SJSA1 (cell line): ENCODE data around the gene MCUB. TPM values are rescaled to one million over a fixed set of nuclear protein-coding genes. Genes with fewer than 3 reads are reported as not detected.
"Not testable (repeated sequence)": the region's sequence is repeated elsewhere in the genome, so short reads cannot be mapped to it uniquely, and the experiment has no call there.

Experiments
- DNase-seq, 2 experiments: peaks; one replicate each; pipeline ENCODE4 v3.0.0-alpha.2; 2015 to 2020; ENCODE audit warnings: low spot score in 2 of 2, low read depth in 1 of 2
- H3K27ac ChIP-seq: fragments of 250-450 bp; sonication (Bioruptor Pico); 2 replicates; pipeline ENCODE4 v1.5.1; 2020; ENCODE audit warnings: mild to moderate bottlenecking, moderate library complexity
- H3K27me3 ChIP-seq: fragments of 250-450 bp; sonication (Bioruptor Pico); replicated peaks from 2 replicates; pipeline ENCODE4 v1.5.1; 2020; ENCODE audit warnings: mild to moderate bottlenecking, moderate library complexity
- H3K36me3 ChIP-seq: fragments of 250-450 bp; sonication (Bioruptor Pico); 2 replicates; pipeline ENCODE4 v1.5.1; 2020; ENCODE audit warnings: mild to moderate bottlenecking
- H3K4me1 ChIP-seq: fragments of 250-450 bp; sonication (Bioruptor Pico); replicated peaks from 2 replicates; pipeline ENCODE4 v1.6.1; 2021; ENCODE audit warnings: mild to moderate bottlenecking
- H3K4me3 ChIP-seq: fragments of 250-450 bp; sonication (Bioruptor Pico); 2 replicates; pipeline ENCODE4 v1.5.1; 2020; ENCODE audit warnings: mild to moderate bottlenecking
- H3K9me3 ChIP-seq: fragments of 250-450 bp; sonication (Bioruptor Pico); replicated peaks from 2 replicates; pipeline ENCODE4 v1.5.1; 2020; ENCODE audit warnings: mild to moderate bottlenecking
- total RNA-seq: library from RNA; depleted of rRNA; stranded (reverse); fragments of >200 nt; shearing (Covaris generic); gene quantifications from 2 replicates; pipeline ENCODE4 v1.2.3, GENCODE V29; 2014

Gene MCUB
- total RNA-seq, 1 experiment from 2014 or later = 46.5 TPM

- 0 out of 2 replicates have a peak, but pooled peaks cover 2% of the 10 kb centered on the region for H3K9me3 ChIP-seq
- H3K4me1 ChIP-seq = no peaks in the 10 kb centered on the region
- no peak overlapping the region for H3K27ac ChIP-seq
- H3K36me3 ChIP-seq = no peaks in the 10 kb centered on the region
- H3K4me3 ChIP-seq = no peak overlapping the region
- no peak for DNase-seq
- H3K27me3 ChIP-seq = no peaks in the 10 kb centered on the region
Observed at GRCh38 chr4:109662116-109662515, 102.1 kb downstream of the MCUB start.

DNA sequence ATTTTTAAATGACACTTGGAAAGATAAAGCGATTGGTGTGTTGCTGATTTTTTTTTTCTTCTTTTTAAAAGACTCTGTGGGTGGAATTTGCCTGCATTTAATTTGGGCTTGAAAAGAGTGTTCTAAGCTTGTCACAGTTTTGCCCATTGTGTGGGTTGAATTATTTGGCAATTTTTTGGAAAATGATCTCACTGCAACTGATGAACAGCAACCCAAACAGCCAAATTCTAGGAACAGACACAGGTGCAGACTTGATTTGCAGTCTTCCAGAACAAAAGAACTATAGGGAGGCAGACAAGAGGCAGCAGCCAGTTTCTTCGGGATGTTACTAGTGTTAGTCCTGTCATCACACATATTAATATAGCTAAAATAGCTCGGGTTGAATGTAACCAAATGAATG, 102.7 kb downstream of the MCUB start:
- Histone ChIP-seq H3K4me3 (no peak overlapping the region), H3K4me1 (no peaks in the 10 kb centered on the region), H3K27me3 (no peaks in the 10 kb centered on the region), H3K9me3 (0 out of 2 replicates have a peak, but pooled peaks cover 2% of the 10 kb centered on the region), H3K36me3 (no peaks in the 10 kb centered on the region), H3K27ac (no peak overlapping the region)
- DNase-seq = no peak

DNA sequence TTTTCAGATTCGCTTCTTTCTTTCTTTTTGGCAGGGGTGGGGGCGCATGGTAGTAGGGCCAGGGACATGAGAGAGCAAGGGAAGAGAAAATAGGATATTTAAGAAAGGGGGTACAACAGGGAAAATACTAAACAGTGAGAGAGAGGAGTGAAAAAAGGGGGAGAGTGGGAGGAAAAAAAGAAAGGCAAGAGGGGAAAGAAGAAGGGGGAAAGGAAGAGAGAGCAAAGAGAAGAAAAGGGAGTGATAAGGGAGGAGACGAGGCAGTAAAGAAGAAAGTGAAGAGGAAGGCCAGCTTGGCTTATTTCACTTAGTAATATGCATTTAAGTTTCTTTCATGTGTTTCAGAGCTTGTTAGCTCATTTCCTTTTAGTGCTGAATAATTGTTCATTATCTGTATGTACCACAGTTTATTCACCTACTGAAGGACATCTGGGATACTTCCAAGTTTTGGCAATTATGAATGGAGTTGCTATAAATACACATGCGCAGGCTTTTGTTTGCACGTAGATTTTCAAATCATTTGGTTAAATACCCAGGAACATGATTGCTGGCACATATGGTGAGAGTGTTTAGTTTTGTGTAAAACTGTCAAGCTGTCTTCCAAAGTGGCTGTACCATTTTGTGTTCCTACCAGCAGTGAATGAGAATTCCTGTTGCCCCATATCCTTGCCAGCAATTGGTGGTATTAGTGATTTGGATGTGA, 105.9 kb downstream of the MCUB start:
- Histone ChIP-seq H3K9me3 (0 out of 2 replicates have a peak, but pooled peaks cover 2% of the 10 kb centered on the region), H3K27ac (no peak overlapping the region), H3K36me3 (no peaks in the 10 kb centered on the region), H3K4me3 (no peak overlapping the region), H3K27me3 (no peaks in the 10 kb centered on the region), H3K4me1 (no peaks in the 10 kb centered on the region)
- DNase-seq = no peak

DNA sequence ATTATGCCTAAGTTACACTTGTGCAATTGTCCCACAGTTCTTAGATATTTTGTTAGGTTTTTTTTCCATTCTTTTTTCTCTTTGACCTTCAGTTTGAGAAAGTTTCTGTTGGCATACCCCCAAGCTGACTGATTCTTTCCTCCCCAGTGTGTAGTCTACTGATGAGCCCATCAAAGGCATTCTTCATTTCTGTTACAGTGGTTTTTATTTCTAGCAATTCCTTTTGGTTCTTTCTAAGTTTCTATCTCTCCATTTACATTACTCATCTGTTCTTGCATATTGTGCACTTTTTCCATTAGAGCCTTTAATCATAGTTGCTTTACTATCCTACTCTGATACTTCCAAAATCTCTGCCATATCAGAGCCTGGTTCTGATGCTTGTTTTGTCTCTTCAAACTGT, 111.3 kb downstream of the MCUB start:
- DNase-seq = no peak
- Histone ChIP-seq H3K4me3 (no peak overlapping the region), H3K36me3 (no peaks in the 10 kb centered on the region), H3K9me3 (no peaks in the 10 kb centered on the region), H3K27me3 (no peaks in the 10 kb centered on the region), H3K27ac (no peak overlapping the region), H3K4me1 (no peaks in the 10 kb centered on the region)

GRCh38 chr4:109672169-109672930, 112.3 kb downstream of the MCUB start:
- Histone ChIP-seq H3K4me3 (no peak overlapping the region), H3K9me3 (no peaks in the 10 kb centered on the region), H3K36me3 (no peaks in the 10 kb centered on the region), H3K4me1 (no peaks in the 10 kb centered on the region), H3K27ac (no peak overlapping the region), H3K27me3 (no peaks in the 10 kb centered on the region)
- no peak for DNase-seq

GRCh38 chr4:109673303-109673702, 113.3 kb downstream of the MCUB start:
- H3K36me3 ChIP-seq = no peaks in the 10 kb centered on the region
- no peak overlapping the region for H3K4me3 ChIP-seq
- no peak for DNase-seq
- H3K27me3 ChIP-seq = no peaks in the 10 kb centered on the region
- no peak overlapping the region for H3K27ac ChIP-seq
- no peaks in the 10 kb centered on the region for H3K4me1 ChIP-seq
- no peaks in the 10 kb centered on the region for H3K9me3 ChIP-seq

- Histone ChIP-seq H3K9me3 (no peaks in the 10 kb centered on the region), H3K36me3 (no peaks in the 10 kb centered on the region), H3K27ac (no peak overlapping the region), H3K4me3 (no peak overlapping the region), H3K4me1 (no peaks in the 10 kb centered on the region), H3K27me3 (no peaks in the 10 kb centered on the region)
- no peak for DNase-seq
Observed at GRCh38 chr4:109675181-109675580, 115.1 kb downstream of the MCUB start.

DNA sequence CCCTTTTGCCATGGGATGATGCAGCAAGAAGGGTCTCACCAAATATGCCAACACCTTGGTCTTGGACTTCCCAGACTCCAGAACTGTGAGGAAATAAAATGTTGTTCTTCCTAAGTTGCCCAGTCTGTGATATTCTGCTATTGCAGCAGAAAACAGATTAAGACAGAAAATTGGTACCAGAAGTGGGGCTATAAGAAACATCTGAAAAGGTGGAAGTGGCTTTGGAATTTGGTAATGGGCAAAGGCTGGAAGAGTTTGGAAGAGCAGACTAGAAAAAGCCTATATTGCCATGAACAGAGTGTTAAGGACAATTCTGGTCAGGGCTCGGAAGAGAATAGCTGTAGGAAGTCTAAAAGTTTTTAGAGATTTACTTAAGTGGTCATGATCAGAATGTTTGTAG, 115.8 kb downstream of the MCUB start:
- H3K27ac ChIP-seq = no peak overlapping the region
- H3K36me3 ChIP-seq = no peaks in the 10 kb centered on the region
- DNase-seq = no peak
- no peaks in the 10 kb centered on the region for H3K4me1 ChIP-seq
- H3K9me3 ChIP-seq = no peaks in the 10 kb centered on the region
- no peak overlapping the region for H3K4me3 ChIP-seq
- H3K27me3 ChIP-seq = no peaks in the 10 kb centered on the region

DNA sequence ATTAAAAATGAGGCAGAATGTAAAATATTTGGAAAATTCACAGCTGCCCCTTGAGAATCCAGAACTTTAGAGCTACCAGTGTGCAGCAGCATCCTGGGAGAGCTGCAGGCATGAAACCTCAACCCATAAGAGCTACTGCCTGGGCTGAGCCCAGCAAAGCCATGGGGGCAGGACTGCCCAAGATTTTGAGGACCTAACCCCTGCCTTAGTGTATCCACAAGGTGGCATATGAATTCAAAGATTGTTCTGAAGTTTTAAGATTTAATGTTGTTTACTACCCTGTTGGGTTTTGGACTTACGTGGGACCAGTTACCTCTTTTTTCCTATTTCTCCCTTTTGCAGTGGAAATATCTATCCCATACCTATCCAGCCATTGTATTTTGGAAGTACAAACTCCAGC, 116.8 kb downstream of the MCUB start:
- Histone ChIP-seq H3K36me3 (no peaks in the 10 kb centered on the region), H3K27ac (no peak overlapping the region), H3K4me3 (no peak overlapping the region), H3K4me1 (no peaks in the 10 kb centered on the region), H3K27me3 (no peaks in the 10 kb centered on the region), H3K9me3 (no peaks in the 10 kb centered on the region)
- DNase-seq = no peak

DNA sequence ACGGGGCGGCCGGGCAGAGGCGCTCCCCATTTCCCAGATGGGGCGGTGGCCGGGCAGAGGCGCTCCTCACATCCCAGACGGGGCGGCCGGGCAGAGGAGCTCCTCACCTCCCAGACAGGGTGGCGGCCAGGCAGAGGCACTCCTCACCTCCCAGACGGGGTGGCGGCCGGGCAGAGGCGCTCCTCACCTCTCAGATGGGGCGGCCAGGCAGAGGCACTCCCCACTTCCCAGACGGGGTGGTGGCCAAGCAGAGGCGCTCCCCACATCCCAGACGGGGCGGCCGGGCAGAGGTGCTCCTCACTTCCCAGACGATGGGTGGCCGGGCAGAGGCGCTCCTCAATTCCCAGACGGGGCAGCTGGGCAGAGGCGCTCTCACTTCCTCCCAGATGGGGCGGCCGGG, 118.4 kb downstream of the MCUB start:
- H3K27me3 ChIP-seq, H3K4me3 ChIP-seq, DNase-seq: not testable (repeated sequence)

DNA sequence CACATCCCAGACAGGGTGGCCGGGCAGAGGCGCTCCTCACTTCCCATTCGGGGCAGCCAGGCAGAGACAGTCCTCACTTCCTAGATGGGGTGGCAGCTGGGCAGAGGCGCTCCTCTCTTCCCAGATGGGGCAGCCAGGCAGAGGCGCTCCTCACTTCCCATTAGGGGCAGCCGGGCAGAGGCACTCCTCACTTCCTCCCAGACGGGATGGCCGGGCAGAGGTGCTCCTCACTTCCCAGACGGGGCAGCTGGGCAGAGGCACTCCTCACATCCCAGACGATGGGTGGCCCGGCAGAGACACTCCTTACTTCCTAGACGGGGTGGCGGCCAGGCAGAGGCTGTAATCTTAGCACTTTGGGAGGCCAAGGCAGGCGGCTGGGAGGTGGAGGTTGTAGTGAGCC, 118.9 kb downstream of the MCUB start:
- not testable (repeated sequence) for H3K9me3 ChIP-seq, H3K4me3 ChIP-seq, DNase-seq, H3K4me1 ChIP-seq, H3K27me3 ChIP-seq, H3K36me3 ChIP-seq, H3K27ac ChIP-seq

More for the DNA sequence above, 118.4 kb downstream of the MCUB start:
- not testable (repeated sequence) for H3K27ac ChIP-seq, H3K36me3 ChIP-seq, H3K9me3 ChIP-seq, H3K4me1 ChIP-seq

DNA sequence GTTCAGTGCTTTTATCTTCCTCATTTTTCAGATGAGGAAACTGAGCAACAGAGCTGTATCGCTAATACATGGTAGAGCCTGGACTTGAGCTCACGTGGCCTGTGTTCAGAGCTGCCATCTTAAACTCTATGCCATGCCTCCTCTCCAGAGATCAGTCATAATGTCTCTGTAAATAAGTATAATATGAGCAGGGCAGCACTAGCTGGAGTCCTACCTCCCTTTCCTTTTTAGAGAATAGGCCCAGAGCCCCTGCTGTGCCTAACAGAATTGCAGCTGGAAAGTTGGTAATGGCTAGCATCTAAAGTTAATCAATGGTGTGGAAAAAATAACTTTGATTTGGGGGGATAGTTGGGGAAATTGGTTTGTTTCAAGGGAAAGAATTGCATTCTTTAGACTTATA, 122.8 kb downstream of the MCUB start:
- H3K27me3 ChIP-seq = no peaks in the 10 kb centered on the region
- no peaks in the 10 kb centered on the region for H3K9me3 ChIP-seq
- no peaks in the 10 kb centered on the region for H3K4me1 ChIP-seq
- H3K4me3 ChIP-seq = no peak overlapping the region
- no peak overlapping the region for H3K27ac ChIP-seq
- DNase-seq = no peak
- peaks cover 6% of the 10 kb centered on the region for H3K36me3 ChIP-seq

GRCh38 chr4:109683621-109684253, 123.7 kb downstream of the MCUB start:
- peaks cover 6% of the 10 kb centered on the region for H3K36me3 ChIP-seq
- no peak overlapping the region for H3K27ac ChIP-seq
- no peaks in the 10 kb centered on the region for H3K4me1 ChIP-seq
- no peak overlapping the region for H3K4me3 ChIP-seq
- no peaks in the 10 kb centered on the region for H3K27me3 ChIP-seq
- H3K9me3 ChIP-seq = no peaks in the 10 kb centered on the region
- DNase-seq = no peak

GRCh38 chr4:109684727-109685126, 124.7 kb downstream of the MCUB start:
- no peak for DNase-seq

More at GRCh38 chr4:109684727-109685126, 124.7 kb downstream of the MCUB start:
- Histone ChIP-seq H3K9me3 (no peaks in the 10 kb centered on the region), H3K27ac (no peak overlapping the region), H3K4me3 (no peak overlapping the region), H3K36me3 (peaks cover 15% of the 10 kb centered on the region), H3K27me3 (no peaks in the 10 kb centered on the region), H3K4me1 (no peaks in the 10 kb centered on the region)
